Transverse colon (tissue), 4 donors: ENCODE measurements around the gene CBX2. TPM values are rescaled to one million over a fixed set of nuclear protein-coding genes. Genes with fewer than 3 reads are reported as not detected.

Experiments
- DNase-seq: peaks from one replicate; pipeline ENCODE4 v3.0.0-alpha.2; 2019
- H3K27ac ChIP-seq, 4 donors: fragments of 200-600 bp; sonication (generic); 2 replicates each; pipeline ENCODE4 v1.5.1; 2016 to 2018; ENCODE audit warnings: inconsistent platforms in 4 of 4
- H3K27me3 ChIP-seq: fragments of 200-600 bp; sonication (generic); 2 replicates; pipeline ENCODE4 v1.5.1; 2017; ENCODE audit warnings: inconsistent platforms
- H3K36me3 ChIP-seq, 4 donors: fragments of 200-600 bp; sonication (generic); 2 replicates each; pipeline ENCODE4 v1.5.1; 2017 to 2019; ENCODE audit warnings: inconsistent platforms in 4 of 4
- H3K4me1 ChIP-seq, 4 donors: fragments of 200-600 bp; sonication (generic); 2 replicates each; pipeline ENCODE4 v1.5.1; 2017 to 2020; ENCODE audit warnings: inconsistent platforms in 4 of 4
- H3K4me3 ChIP-seq, 4 donors: fragments of 200-600 bp; sonication (generic); 1 replicate in 1 of 4; 2 replicates in 3 of 4; pipeline versions ENCODE4 v1.5.1 to v1.6.1; 2017 to 2019; ENCODE audit warnings: inconsistent platforms in 4 of 4
- H3K9me3 ChIP-seq, 2 donors: fragments of 200-600 bp; sonication (generic); 2 replicates each; pipeline ENCODE4 v1.5.1; 2017 to 2019; ENCODE audit warnings: inconsistent platforms in 2 of 2
- CTCF ChIP-seq, 5 experiments: fragments of 200-600 bp in 3 of 5; fragments of 450-650 bp in 2 of 5; sonication (generic) in 3 of 5; IDR thresholded peaks; 1 replicate in 2 of 5; 2 replicates in 3 of 5; pipeline ENCODE4 v1.5.1; 2016 to 2017; ENCODE audit warnings: antibody characterized with exemption in 5 of 5, inconsistent platforms in 3 of 5, mild to moderate bottlenecking in 2 of 5, moderate library complexity in 1 of 5
- EP300 ChIP-seq: sonication (generic); formaldehyde crosslinking; IDR thresholded peaks from one replicate; pipeline ENCODE4 v1.6.1; 2017; ENCODE audit warnings: antibody characterized with exemption, low read depth
- POLR2A ChIP-seq: fragments of 450-650 bp; IDR thresholded peaks from one replicate; pipeline ENCODE4 v1.6.1; 2016; ENCODE audit warnings: antibody characterized with exemption, mild to moderate bottlenecking, moderate library complexity
- POLR2AphosphoS5 ChIP-seq, 3 donors: sonication (generic); formaldehyde crosslinking; IDR thresholded peaks; one replicate each; pipeline ENCODE4 v1.6.1; 2016; ENCODE audit warnings: antibody characterized with exemption in 3 of 3
- WGBS, 2 donors: methylation state at CpG; one replicate each; pipeline ENCODE4 v1.1.5; 2018; ENCODE audit warnings: low coverage in 1 of 2; 5-methylcytosine and 5-hydroxymethylcytosine counted together
- in situ Hi-C, 4 donors: fragments of 200-750 bp; cut with MboI; loops; one replicate each; pipeline versions ENCODE4 v1.15.0 to v1.15.1; 2017; ENCODE audit warnings: low sequenced_read_pairs in 3 of 4, low pct_ligation_motif_present in 1 of 4, low pct_unique_long_range_greater_than_20kb in 1 of 4
- intact Hi-C: fragments of 100-400 bp; cut with DNase I; formaldehyde crosslinking; loops from one replicate; pipeline ENCODE4 v1.15.1; 2023; ENCODE audit warnings: low total_unique reads
- total RNA-seq, 4 donors: library from RNA; depleted of rRNA; stranded (reverse); fragments of >200 nt; gene quantifications; one replicate each; pipeline ENCODE4 v1.1.0, GENCODE V29; 2016

The CBX2 gene
- total RNA-seq, 4 donors from 2014 or later: 0.27 to 0.64 TPM; not detected in 2

- intact Hi-C loops: no loop called here
- Histone ChIP-seq H3K4me1 (peaks cover 8 to 56% (median 40%) of the 10 kb centered on the region in 4 donors), H3K27me3 (peaks cover 100% of the 10 kb centered on the region), H3K36me3 (no peaks in the 10 kb centered on the region), H3K27ac (no peak overlapping the region), H3K4me3 (no peak overlapping the region), H3K9me3 (no peaks in the 10 kb centered on the region)
- 12% methylated on average over 56 of the region's 57 CpGs; no CpG with 5 or more reads in 1 of the 2 donors for WGBS, 2 donors
- no peak for DNase-seq
- TF ChIP-seq POLR2A (no peak), CTCF (IDR thresholded peaks at IDR 0.05) (no peak), EP300 (no peak)
- in situ Hi-C loops: loop anchor here in 2 of 4 donors (25.0 kb wide), 1 partner anchor 184 kb away; no protein-coding TSS in a partner anchor
Observed at GRCh38 chr17:79802736-79803420, 24.9 kb downstream of the CBX2 start.

GRCh38 chr17:79803421-79803996 lies 25.6 kb downstream of the CBX2 start:
- intact Hi-C loops (no loop called here), in situ Hi-C loops (loop anchor here in 2 of 4 donors (25.0 kb wide), 1 partner anchor 184 kb away; no protein-coding TSS in a partner anchor)
- Histone ChIP-seq H3K27me3 (peaks cover 100% of the 10 kb centered on the region), H3K4me3 (peak overlapping the region in 1 of 4 donors; percentile 30), H3K27ac (no peak overlapping the region), H3K4me1 (peaks cover 2 to 49% (median 33%) of the 10 kb centered on the region in 4 donors), H3K9me3 (no peaks in the 10 kb centered on the region), H3K36me3 (no peaks in the 10 kb centered on the region)
- no peak for TF ChIP-seq POLR2AphosphoS5 (IDR thresholded peaks at IDR 0.05)
- TF ChIP-seq POLR2A: no peak
- no peak for TF ChIP-seq CTCF (IDR thresholded peaks at IDR 0.05)
- no peak for TF ChIP-seq EP300
- WGBS, 2 donors: 19% methylated on average over 29 of the region's 31 CpGs; no CpG with 5 or more reads in 1 of the 2 donors
- DNase-seq: no peak

GRCh38 chr17:79803997-79804855 lies 26.3 kb downstream of the CBX2 start:
- H3K9me3 ChIP-seq: no peaks in the 10 kb centered on the region
- intact Hi-C loops: no loop called here
- H3K4me1 ChIP-seq: peaks cover 0 to 42% (median 28%) of the 10 kb centered on the region in 4 donors

More at GRCh38 chr17:79803997-79804855, 26.3 kb downstream of the CBX2 start:
- WGBS, 2 donors: 0 to 7% methylated on average over 1 to 54 of the region's 76 CpGs
- H3K36me3 ChIP-seq: no peaks in the 10 kb centered on the region
- peaks cover 100% of the 10 kb centered on the region for H3K27me3 ChIP-seq
- in situ Hi-C loops: loop anchor here in 2 of 4 donors (25.0 kb wide), 1 partner anchor 183 kb away; no protein-coding TSS in a partner anchor
- H3K4me3 ChIP-seq: peak overlapping the region in 1 of 4 donors; percentile 30
- TF ChIP-seq EP300: no peak
- TF ChIP-seq POLR2AphosphoS5 (IDR thresholded peaks at IDR 0.05): no peak
- TF ChIP-seq POLR2A: no peak
- no peak for TF ChIP-seq CTCF (IDR thresholded peaks at IDR 0.05)
- no peak overlapping the region for H3K27ac ChIP-seq
- DNase-seq: no peak
